HepG2 (cell line): ENCODE data around the gene TEKT3. TPM values are rescaled to one million over a fixed set of nuclear protein-coding genes. Genes with fewer than 3 reads are reported as not detected.
A peak's percentile ranks its signal among the peaks of the same experiment; 100 is the strongest.

Source experiments
- ATAC-seq: fragments of 200-7000 bp; cut with Tn5 transposase; 3 replicates; pipeline ENCODE4 v1.9.1; 2020; ENCODE audit warnings: mild to moderate bottlenecking, moderate library complexity
- BruUV-seq: library from RNA; stranded (reverse); fragments of 400-500 nt; replicated peaks from 2 replicates; lab custom pipeline; 2021; lab: Mats Ljungman, UMichigan
- CTCF ChIA-PET: fragments of 300-600 bp; formaldehyde crosslinking; extraction: SDS; loops from one replicate; lab custom pipeline; 2021; ENCODE audit warnings: low total read pairs, inconsistent platforms, low intra/inter-chr PET ratio; lab: Yijun Ruan, JAX
- POLR2A ChIA-PET: fragments of 350-600 bp; sonication (Branson Sonifier 250); formaldehyde crosslinking; loops from one replicate; lab custom pipeline; 2020; ENCODE audit warnings: antibody characterized with exemption, inconsistent platforms; lab: Yijun Ruan, JAX
- DNase-seq: peaks from one replicate; pipeline ENCODE4 v3.0.0-alpha.2; 2015; ENCODE audit warnings: low spot score
- FAIRE-seq: peaks from 3 replicates; lab custom pipeline; 2011; peaks lifted over from hg19 to GRCh38; lab: Jason Lieb, UNC
- H2AFZ ChIP-seq: one replicate; pipeline ENCODE4 v1.6.1; 2011; ENCODE audit warnings: low read length, inconsistent platforms
- H3K27ac ChIP-seq: fragments of 300-600 bp; 3 replicates; pipeline ENCODE4 v1.8.0; 2011; ENCODE audit warnings: mixed run types, mild to moderate bottlenecking, mixed read lengths, low read length, inconsistent platforms; ENCODE audit not compliant: insufficient read depth; ENCODE audit errors: extremely low read length
- H3K27me3 ChIP-seq, 2 experiments: fragments of 200-600 bp in 1 of 2; 2 replicates in 1 of 2; 3 replicates in 1 of 2; pipeline versions ENCODE4 v1.6.0 to v1.8.0; 2011; ENCODE audit warnings: low read length in 2 of 2, mild to moderate bottlenecking in 2 of 2, moderate library complexity in 2 of 2, inconsistent platforms in 1 of 2; ENCODE audit not compliant: insufficient read depth in 2 of 2, control insufficient read depth in 1 of 2
- H3K36me3 ChIP-seq, 2 experiments: fragments of 200-600 bp in 1 of 2; replicated peaks in 1 of 2; 2 replicates in 1 of 2; 3 replicates in 1 of 2; pipeline versions ENCODE4 v1.5.1 to v1.8.0; 2011; ENCODE audit warnings: low read length in 2 of 2, inconsistent platforms in 1 of 2; ENCODE audit not compliant: insufficient read depth in 2 of 2, control insufficient read depth in 1 of 2
- H3K4me1 ChIP-seq: 2 replicates; pipeline ENCODE4 v1.5.1; 2012; ENCODE audit warnings: low read length, inconsistent platforms; ENCODE audit not compliant: insufficient read depth
- H3K4me2 ChIP-seq: 2 replicates; pipeline ENCODE4 v1.6.0; 2011; ENCODE audit warnings: low read depth, low read length, inconsistent platforms
- H3K4me3 ChIP-seq, 3 experiments: fragments of 200-600 bp in 1 of 3; sonication (generic), shearing (Covaris generic) in 1 of 3; replicated peaks in 1 of 3; 2 replicates each; pipeline ENCODE4 v1.5.1; 2011 to 2016; ENCODE audit warnings: low read length in 3 of 3, inconsistent platforms in 2 of 3, low read depth in 2 of 3, mild to moderate bottlenecking in 2 of 3, control low read depth in 1 of 3, mixed read lengths in 1 of 3; ENCODE audit not compliant: insufficient read depth in 1 of 3
- H3K79me2 ChIP-seq: one replicate; pipeline ENCODE4 v1.6.1; 2011; ENCODE audit warnings: low read length, inconsistent platforms; ENCODE audit not compliant: insufficient read depth
- H3K9ac ChIP-seq: 2 replicates; pipeline ENCODE4 v1.6.0; 2011; ENCODE audit warnings: mild to moderate bottlenecking, low read depth, low read length, inconsistent platforms; ENCODE audit not compliant: insufficient read depth
- H3K9me3 ChIP-seq: 2 replicates; pipeline ENCODE4 v1.5.1; 2012; ENCODE audit warnings: mild to moderate bottlenecking, low read length
- H4K20me1 ChIP-seq: 2 replicates; pipeline ENCODE4 v1.6.0; 2011; ENCODE audit warnings: inconsistent platforms, mild to moderate bottlenecking, low read length, moderate library complexity; ENCODE audit not compliant: insufficient read depth
- FOSL2 ChIP-seq: sonication (generic); formaldehyde crosslinking; IDR thresholded peaks from 2 replicates; pipeline ENCODE4 v1.4.0; 2020; ENCODE audit warnings: missing genetic modification reagents
- HOXA9 ChIP-seq: sonication (generic); formaldehyde crosslinking; IDR thresholded peaks from 2 replicates; pipeline ENCODE4 v1.8.1; 2022; ENCODE audit warnings: missing genetic modification reagents, mild to moderate bottlenecking, moderate library complexity, borderline replicate concordance
- NFYC ChIP-seq: IDR thresholded peaks from 2 replicates; pipeline ENCODE4 v1.6.1; 2016; ENCODE audit warnings: missing genetic modification reagents, missing compliant biosample characterization
- NR2F1 ChIP-seq, 2 experiments: fragments of 450-650 bp in 1 of 2; formaldehyde crosslinking in 1 of 2; IDR thresholded peaks; 2 replicates each; pipeline versions ENCODE4 v1.5.0 to v1.6.1; 2016 to 2020; ENCODE audit warnings: mild to moderate bottlenecking in 1 of 2, missing compliant biosample characterization in 1 of 2, missing genetic modification reagents in 1 of 2, moderate library complexity in 1 of 2
- NR2F6 ChIP-seq, 2 experiments: IDR thresholded peaks; 2 replicates each; pipeline ENCODE4 v1.6.1; 2016; ENCODE audit warnings: antibody characterized with exemption in 1 of 2, mild to moderate bottlenecking in 1 of 2
- RBM22 ChIP-seq: fragments of 200-400 bp; formaldehyde crosslinking; optimal IDR thresholded peaks from 2 replicates; pipeline ENCODE3; 2017; ENCODE audit warnings: mild to moderate bottlenecking, low read length, moderate library complexity
- RFXAP ChIP-seq: sonication (generic); formaldehyde crosslinking; IDR thresholded peaks from 2 replicates; pipeline ENCODE4 v1.4.0; 2020; ENCODE audit warnings: missing genetic modification reagents, borderline replicate concordance
- ZNF570 ChIP-seq: sonication (generic); formaldehyde crosslinking; IDR thresholded peaks from 2 replicates; pipeline ENCODE4 v1.4.0; 2020; ENCODE audit warnings: mild to moderate bottlenecking, missing genetic modification reagents, borderline replicate concordance
- WGBS: methylation state at CpG from one replicate; pipeline ENCODE4 v1.1.6; 2017; ENCODE audit warnings: low lambda C conversion rate; 5-methylcytosine and 5-hydroxymethylcytosine counted together
- in situ Hi-C: cut with HindIII; loops from 2 replicates; pipeline ENCODE4 v1.10.0; 2017; ENCODE audit warnings: low pct_unique_long_range_greater_than_20kb; ENCODE audit not compliant: extremely low pct_ligation_motif_present
- intact Hi-C: fragments of 100-400 bp; cut with micrococcal nuclease; formaldehyde crosslinking; loops from one replicate; pipeline ENCODE4 v1.10.0; 2022; ENCODE audit not compliant: unreplicated experiment
- polyA plus RNA-seq, 8 experiments: library from polyadenylated mRNA; depleted of rRNA in 3 of 8; stranded (reverse) in 7 of 8; unstranded in 1 of 8; fragments of >200 nt; fragmentation: Illumina TruSeq in 4 of 8; extraction: Trizol in 4 of 8; gene quantifications; 2 replicates each; pipeline versions ENCODE4 v1.2.1 to v1.2.3, GENCODE V29; 2011 to 2016; ENCODE audit warnings: low read depth in 4 of 8, missing spikeins in 1 of 8, mixed read lengths in 1 of 8; ENCODE audit not compliant: insufficient read depth in 1 of 8
- total RNA-seq, 5 experiments: library from RNA; depleted of rRNA; stranded (reverse); fragments of >200 nt; fragmentation: Illumina TruSeq; extraction: Trizol; gene quantifications; 2 replicates each; pipeline ENCODE4 v1.2.3, GENCODE V29; 2016; ENCODE audit warnings: low read depth in 1 of 5
- TF ChIP-seq, protein P1 (sequence below): sonication (generic); formaldehyde crosslinking; IDR thresholded peaks from 2 replicates; pipeline ENCODE4 v1.4.0; 2020; ENCODE audit warnings: mild to moderate bottlenecking, missing genetic modification reagents
- TF ChIP-seq, protein P2 (sequence below): sonication (generic); formaldehyde crosslinking; IDR thresholded peaks from 2 replicates; pipeline ENCODE4 v1.5.1; 2020; ENCODE audit warnings: mild to moderate bottlenecking, moderate library complexity, missing genetic modification reagents

TEKT3 gene
- total and polyA plus RNA-seq, 2 of the 13 experiments (the other 11 are each of a cell fraction or from before 2014, with no cell fraction given), result 0.58 to 0.82 TPM

DNA sequence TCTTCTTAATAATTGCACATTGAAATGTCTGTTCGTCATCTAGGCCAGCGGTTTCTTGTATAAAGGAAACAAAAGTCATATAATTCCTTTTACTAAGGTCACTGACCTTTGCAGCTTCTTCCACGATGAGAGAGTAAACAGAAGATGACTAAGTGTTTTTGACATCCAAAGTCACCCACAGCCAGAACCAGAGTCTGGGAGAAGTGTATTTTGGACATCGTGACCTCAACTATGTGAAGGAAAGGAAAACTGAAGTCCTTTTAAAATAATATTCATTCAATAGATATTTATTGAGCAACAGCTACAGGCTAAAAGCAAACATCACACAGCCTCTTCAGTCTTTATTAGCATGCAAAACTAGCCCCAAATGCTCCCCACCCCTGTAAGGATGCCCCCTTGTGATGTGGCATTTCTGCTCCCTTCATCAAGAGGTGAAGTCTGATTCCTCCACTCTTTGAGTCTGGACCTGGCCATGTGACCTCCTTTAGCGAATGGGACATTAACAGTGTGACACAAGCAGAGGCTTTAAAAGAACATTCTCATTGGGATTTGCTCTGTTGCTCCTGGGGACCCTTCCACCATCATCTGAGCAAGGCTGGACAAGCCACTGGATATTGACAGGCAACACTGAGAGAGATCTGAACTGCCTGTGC is 68.1 kb downstream of the TEKT3 start:
- POLR2A ChIA-PET, result no interaction called here
- no peaks in the 10 kb centered on the region for H3K9me3 ChIP-seq
- no peak for DNase-seq
- H3K4me1 ChIP-seq, result no peaks in the 10 kb centered on the region; the same call in 1 of the 2 replicates
- H3K9ac ChIP-seq, result no peak overlapping the region
- H3K36me3 ChIP-seq, result no peaks in the 10 kb centered on the region
- H3K4me2 ChIP-seq, result no peak overlapping the region
- intact Hi-C loops, result no loop called here
- CTCF ChIA-PET, result no interaction called here
- H3K4me3 ChIP-seq, result no peak overlapping the region
- TF ChIP-seq NR2F6 (IDR thresholded peaks at IDR 0.05) (peak; percentile 39; the same call in 1 of the 2 replicates), NR2F6 (CRISPR knock-in tag; IDR thresholded peaks at IDR 0.05) (no peak), FOSL2 (CRISPR knock-in tag) (0 out of 2 replicates have a peak, but pooled peaks have one; percentile 12), NR2F1 (CRISPR knock-in tag; IDR thresholded peaks at IDR 0.05) (0 out of 4 replicates have a peak, but pooled peaks of 1 of the 2 experiments have one; percentile 17), RBM22 (no peak)
- TF ChIP-seq, all 625 proteins: peak for 3
- Histone ChIP-seq H4K20me1 (no peaks in the 10 kb centered on the region), H3K79me2 (no peaks in the 10 kb centered on the region), H2AFZ (no peak overlapping the region), H3K27me3 (peaks cover 0 to 5% of the 10 kb centered on the region in 2 experiments; a peak in 3 of 5 replicates), H3K27ac (no peak overlapping the region)
- ATAC-seq (no peak), FAIRE-seq (no peak)
- BruUV-seq, result no TSS peak
- in situ Hi-C loops, result no loop called here
- 2% methylated on average over 5 of the region's 5 CpGs for WGBS

DNA sequence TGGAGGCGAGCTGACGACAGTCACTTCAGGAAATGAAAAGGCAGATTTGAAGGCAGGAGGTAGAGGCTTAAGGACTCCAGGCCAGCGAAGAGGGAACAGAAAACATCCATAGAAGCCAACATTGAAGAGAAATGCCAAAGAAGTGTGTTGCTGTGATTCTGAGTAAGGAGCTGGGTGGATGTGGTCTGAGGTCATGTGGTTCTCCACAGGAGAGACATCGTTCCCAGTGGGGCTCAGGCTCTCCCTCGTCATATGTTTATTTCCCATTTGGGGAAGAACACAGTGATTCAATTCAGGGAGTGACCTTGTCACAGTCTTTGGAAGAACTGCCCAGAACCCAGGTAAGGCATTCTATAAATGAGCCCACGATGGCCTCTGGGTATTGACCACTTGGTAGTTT is 69.7 kb downstream of the TEKT3 start:
- no peaks in the 10 kb centered on the region for H3K36me3 ChIP-seq
- no peak for FAIRE-seq
- 53% methylated on average over 5 of the region's 6 CpGs for WGBS
- TF ChIP-seq ZNF570 (CRISPR knock-in tag), result no peak
- TF ChIP-seq HOXA9 (CRISPR knock-in tag), result no peak
- no peak for TF ChIP-seq RFXAP (CRISPR knock-in tag)
- TF ChIP-seq, protein P1, sequence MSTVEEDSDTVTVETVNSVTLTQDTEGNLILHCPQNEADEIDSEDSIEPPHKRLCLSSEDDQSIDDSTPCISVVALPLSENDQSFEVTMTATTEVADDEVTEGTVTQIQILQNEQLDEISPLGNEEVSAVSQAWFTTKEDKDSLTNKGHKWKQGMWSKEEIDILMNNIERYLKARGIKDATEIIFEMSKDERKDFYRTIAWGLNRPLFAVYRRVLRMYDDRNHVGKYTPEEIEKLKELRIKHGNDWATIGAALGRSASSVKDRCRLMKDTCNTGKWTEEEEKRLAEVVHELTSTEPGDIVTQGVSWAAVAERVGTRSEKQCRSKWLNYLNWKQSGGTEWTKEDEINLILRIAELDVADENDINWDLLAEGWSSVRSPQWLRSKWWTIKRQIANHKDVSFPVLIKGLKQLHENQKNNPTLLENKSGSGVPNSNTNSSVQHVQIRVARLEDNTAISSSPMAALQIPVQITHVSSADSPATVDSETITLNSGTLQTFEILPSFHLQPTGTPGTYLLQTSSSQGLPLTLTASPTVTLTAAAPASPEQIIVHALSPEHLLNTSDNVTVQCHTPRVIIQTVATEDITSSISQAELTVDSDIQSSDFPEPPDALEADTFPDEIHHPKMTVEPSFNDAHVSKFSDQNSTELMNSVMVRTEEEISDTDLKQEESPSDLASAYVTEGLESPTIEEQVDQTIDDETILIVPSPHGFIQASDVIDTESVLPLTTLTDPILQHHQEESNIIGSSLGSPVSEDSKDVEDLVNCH (CRISPR knock-in tag), result no peak
- TF ChIP-seq, protein P2, sequence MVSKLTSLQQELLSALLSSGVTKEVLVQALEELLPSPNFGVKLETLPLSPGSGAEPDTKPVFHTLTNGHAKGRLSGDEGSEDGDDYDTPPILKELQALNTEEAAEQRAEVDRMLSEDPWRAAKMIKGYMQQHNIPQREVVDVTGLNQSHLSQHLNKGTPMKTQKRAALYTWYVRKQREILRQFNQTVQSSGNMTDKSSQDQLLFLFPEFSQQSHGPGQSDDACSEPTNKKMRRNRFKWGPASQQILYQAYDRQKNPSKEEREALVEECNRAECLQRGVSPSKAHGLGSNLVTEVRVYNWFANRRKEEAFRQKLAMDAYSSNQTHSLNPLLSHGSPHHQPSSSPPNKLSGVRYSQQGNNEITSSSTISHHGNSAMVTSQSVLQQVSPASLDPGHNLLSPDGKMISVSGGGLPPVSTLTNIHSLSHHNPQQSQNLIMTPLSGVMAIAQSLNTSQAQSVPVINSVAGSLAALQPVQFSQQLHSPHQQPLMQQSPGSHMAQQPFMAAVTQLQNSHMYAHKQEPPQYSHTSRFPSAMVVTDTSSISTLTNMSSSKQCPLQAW, result no peak
- TF ChIP-seq NFYC (CRISPR knock-in tag), result no peak
- no peaks in the 10 kb centered on the region for H3K9me3 ChIP-seq
- no peak overlapping the region for H2AFZ ChIP-seq
- H3K27me3 ChIP-seq, result peaks cover 2 to 11% of the 10 kb centered on the region in 2 experiments; a peak in 3 of 5 replicates
- H3K79me2 ChIP-seq, result no peaks in the 10 kb centered on the region
- POLR2A ChIA-PET, result no interaction called here
- in situ Hi-C loops (no loop called here), intact Hi-C loops (no loop called here)
- CTCF ChIA-PET, result no interaction called here
- H3K9ac ChIP-seq, result no peak overlapping the region
- no peak for DNase-seq
- no peaks in the 10 kb centered on the region; the same call in 1 of the 2 replicates for H3K4me1 ChIP-seq
- no peak for ATAC-seq
- H3K4me2 ChIP-seq, result no peak overlapping the region
- no peak overlapping the region for H3K4me3 ChIP-seq
- H4K20me1 ChIP-seq, result no peaks in the 10 kb centered on the region
- H3K27ac ChIP-seq, result no peak overlapping the region
- no TSS peak for BruUV-seq
